Gastrocnemius medialis (tissue), 4 donors: ENCODE measurements around the gene KCNIP4. TPM values are rescaled to one million over a fixed set of nuclear protein-coding genes. Genes with fewer than 3 reads are reported as not detected.

ENCODE experiments used
- ATAC-seq, 2 donors: fragments of 150-250 bp; one replicate each; pipeline ENCODE4 v1.9.1; 2016
- DNase-seq, 2 donors: peaks; one replicate each; pipeline ENCODE4 v3.0.0-alpha.2; 2019
- H3K27ac ChIP-seq, 4 donors: fragments of 200-600 bp; sonication (generic); 1 replicate in 1 of 4; 2 replicates in 3 of 4; pipeline ENCODE4 v1.5.1; 2016 to 2018; ENCODE audit warnings: mild to moderate bottlenecking in 2 of 4, moderate library complexity in 1 of 4
- H3K27me3 ChIP-seq, 3 donors: fragments of 200-600 bp; sonication (generic) in 2 of 3; 1 replicate in 1 of 3; 2 replicates in 2 of 3; pipeline versions ENCODE4 v1.5.1 to v1.6.0; 2016 to 2019; ENCODE audit warnings: mild to moderate bottlenecking in 1 of 3, moderate library complexity in 1 of 3
- H3K36me3 ChIP-seq, 2 donors: fragments of 200-600 bp; sonication (generic) in 1 of 2; one replicate each; pipeline ENCODE4 v1.5.1; 2017 to 2018
- H3K4me1 ChIP-seq, 2 donors: fragments of 200-600 bp; sonication (generic) in 1 of 2; one replicate each; pipeline ENCODE4 v1.5.1; 2016 to 2017; ENCODE audit warnings: mild to moderate bottlenecking in 2 of 2
- H3K4me3 ChIP-seq, 4 donors: fragments of 200-600 bp; sonication (generic) in 3 of 4; 1 replicate in 1 of 4; 2 replicates in 3 of 4; pipeline ENCODE4 v1.5.1; 2016 to 2019; ENCODE audit warnings: mild to moderate bottlenecking in 2 of 4
- H3K9me3 ChIP-seq, 3 donors: fragments of 200-600 bp; sonication (generic) in 2 of 3; 1 replicate in 1 of 3; 2 replicates in 2 of 3; pipeline ENCODE4 v1.5.1; 2016 to 2019
- POLR2A ChIP-seq, 2 donors: fragments of 450-650 bp; IDR thresholded peaks; one replicate each; pipeline ENCODE4 v1.6.1; 2017; ENCODE audit warnings: antibody characterized with exemption in 2 of 2, mild to moderate bottlenecking in 2 of 2, moderate library complexity in 2 of 2
- in situ Hi-C, 4 donors: fragments of 200-750 bp; cut with MboI; loops; one replicate each; pipeline versions ENCODE4 v1.15.0 to v1.8.0; 2017; ENCODE audit warnings: low sequenced_read_pairs in 4 of 4
- intact Hi-C: fragments of 100-400 bp; cut with DNase I; formaldehyde crosslinking; loops from one replicate; pipeline ENCODE4 v1.15.1; 2023; ENCODE audit warnings: low total_unique reads
- total RNA-seq, 4 donors: library from RNA; depleted of rRNA; stranded (reverse); fragments of >200 nt; gene quantifications; one replicate each; pipeline versions ENCODE4 v1.1.0 to v1.2.3, GENCODE V29; 2016
- TF ChIP-seq, protein P1 (sequence below), 5 experiments: fragments of 450-650 bp in 3 of 5; fragments of 200-600 bp in 2 of 5; sonication (generic) in 2 of 5; IDR thresholded peaks in 4 of 5; conservative IDR thresholded peaks in 1 of 5; 1 replicate in 4 of 5; 2 replicates in 1 of 5; pipeline ENCODE4 v1.5.1; 2016 to 2019; ENCODE audit warnings: antibody characterized with exemption in 5 of 5, mild to moderate bottlenecking in 3 of 5, moderate library complexity in 3 of 5

Gene KCNIP4
- total RNA-seq, 4 donors from 2014 or later: not detected

DNA sequence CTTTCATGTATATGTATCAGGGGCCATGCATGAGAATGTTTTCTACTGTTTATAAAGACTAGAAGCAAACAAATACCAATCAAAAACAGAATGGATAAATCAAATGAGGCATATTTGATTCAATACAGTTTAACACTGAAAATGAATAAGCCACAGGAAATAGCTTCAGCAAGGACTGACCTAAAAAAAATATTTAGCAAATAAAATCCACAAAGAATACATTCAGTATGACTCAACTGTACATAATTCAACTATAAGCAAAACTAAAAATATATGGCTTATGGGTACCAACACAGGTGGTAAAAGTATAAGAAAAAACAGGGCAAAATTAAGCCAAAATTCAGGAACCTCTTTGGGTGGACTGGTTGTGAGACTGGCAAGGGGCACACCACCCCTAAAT is 112.9 kb downstream of the KCNIP4 start:
- H3K4me1 ChIP-seq: no peaks in the 10 kb centered on the region
- intact Hi-C loops (no loop called here), in situ Hi-C loops (no loop called here)
- H3K9me3 ChIP-seq: no peaks in the 10 kb centered on the region
- H3K27me3 ChIP-seq: no peaks in the 10 kb centered on the region
- no peak for TF ChIP-seq POLR2A (IDR thresholded peaks at IDR 0.05)
- TF ChIP-seq, protein P1, sequence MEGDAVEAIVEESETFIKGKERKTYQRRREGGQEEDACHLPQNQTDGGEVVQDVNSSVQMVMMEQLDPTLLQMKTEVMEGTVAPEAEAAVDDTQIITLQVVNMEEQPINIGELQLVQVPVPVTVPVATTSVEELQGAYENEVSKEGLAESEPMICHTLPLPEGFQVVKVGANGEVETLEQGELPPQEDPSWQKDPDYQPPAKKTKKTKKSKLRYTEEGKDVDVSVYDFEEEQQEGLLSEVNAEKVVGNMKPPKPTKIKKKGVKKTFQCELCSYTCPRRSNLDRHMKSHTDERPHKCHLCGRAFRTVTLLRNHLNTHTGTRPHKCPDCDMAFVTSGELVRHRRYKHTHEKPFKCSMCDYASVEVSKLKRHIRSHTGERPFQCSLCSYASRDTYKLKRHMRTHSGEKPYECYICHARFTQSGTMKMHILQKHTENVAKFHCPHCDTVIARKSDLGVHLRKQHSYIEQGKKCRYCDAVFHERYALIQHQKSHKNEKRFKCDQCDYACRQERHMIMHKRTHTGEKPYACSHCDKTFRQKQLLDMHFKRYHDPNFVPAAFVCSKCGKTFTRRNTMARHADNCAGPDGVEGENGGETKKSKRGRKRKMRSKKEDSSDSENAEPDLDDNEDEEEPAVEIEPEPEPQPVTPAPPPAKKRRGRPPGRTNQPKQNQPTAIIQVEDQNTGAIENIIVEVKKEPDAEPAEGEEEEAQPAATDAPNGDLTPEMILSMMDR (IDR thresholded peaks at IDR 0.05 in 4 of 5, conservative IDR thresholded peaks at IDR 0.05 in 1 of 5): no peak
- H3K4me3 ChIP-seq: no peak overlapping the region
- ATAC-seq (no peak), DNase-seq (no peak)
- H3K27ac ChIP-seq: no peak overlapping the region
- no peaks in the 10 kb centered on the region for H3K36me3 ChIP-seq

DNA sequence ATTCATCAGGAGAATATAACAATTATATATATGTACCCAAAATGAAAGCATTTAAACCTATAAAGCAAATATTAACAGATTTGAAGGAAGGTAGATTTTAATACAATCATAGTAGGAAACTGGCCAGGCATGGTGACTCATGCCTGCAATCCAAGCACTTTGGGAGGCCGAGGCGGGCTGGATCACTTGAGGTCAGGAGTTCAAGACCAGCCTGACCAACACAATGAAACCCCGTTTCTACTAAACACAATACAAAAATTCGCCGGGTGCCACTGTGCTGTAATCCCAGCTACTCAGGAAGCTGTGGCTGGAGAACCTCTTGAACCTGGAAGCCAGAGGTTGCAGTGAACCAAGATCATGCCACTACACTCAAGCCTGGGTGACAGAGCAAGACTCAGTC is 118.3 kb downstream of the KCNIP4 start:
- Histone ChIP-seq H3K9me3 (no peaks in the 10 kb centered on the region), H3K36me3 (no peaks in the 10 kb centered on the region), H3K4me3 (no peak overlapping the region), H3K27ac (no peak overlapping the region), H3K27me3 (no peaks in the 10 kb centered on the region), H3K4me1 (no peaks in the 10 kb centered on the region)
- DNase-seq (no peak), ATAC-seq (no peak)
- in situ Hi-C loops (no loop called here), intact Hi-C loops (no loop called here)
- TF ChIP-seq, protein P1 (IDR thresholded peaks at IDR 0.05 in 4 of 5, conservative IDR thresholded peaks at IDR 0.05 in 1 of 5): no peak
- TF ChIP-seq POLR2A (IDR thresholded peaks at IDR 0.05): no peak

DNA sequence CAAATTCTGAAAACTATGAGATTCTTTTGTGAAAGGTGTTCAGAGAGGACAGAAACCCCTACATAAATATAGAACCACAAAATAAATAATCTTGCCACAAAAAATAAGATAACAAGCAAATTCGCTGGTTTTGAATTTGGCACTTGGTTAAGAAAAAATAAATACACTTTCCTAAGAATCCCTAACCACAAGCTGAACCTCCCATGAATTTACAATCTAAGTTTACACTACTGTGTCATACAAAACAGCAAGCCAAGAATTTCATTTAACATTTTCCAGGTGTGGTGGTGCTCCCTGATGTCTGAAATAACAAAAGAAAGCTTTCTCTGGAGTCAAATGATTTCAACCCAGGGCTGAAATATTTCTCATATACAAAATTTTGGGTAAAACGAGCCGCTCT is 121.0 kb downstream of the KCNIP4 start:
- no peak for TF ChIP-seq POLR2A (IDR thresholded peaks at IDR 0.05)
- TF ChIP-seq, protein P1 (IDR thresholded peaks at IDR 0.05 in 4 of 5, conservative IDR thresholded peaks at IDR 0.05 in 1 of 5): no peak
- H3K4me1 ChIP-seq: no peaks in the 10 kb centered on the region
- no peak overlapping the region for H3K4me3 ChIP-seq
- no peaks in the 10 kb centered on the region for H3K27me3 ChIP-seq
- H3K27ac ChIP-seq: no peak overlapping the region
- ATAC-seq (no peak), DNase-seq (no peak)
- H3K9me3 ChIP-seq: no peaks in the 10 kb centered on the region
- in situ Hi-C loops: no loop called here
- no peaks in the 10 kb centered on the region for H3K36me3 ChIP-seq
- intact Hi-C loops: no loop called here

DNA sequence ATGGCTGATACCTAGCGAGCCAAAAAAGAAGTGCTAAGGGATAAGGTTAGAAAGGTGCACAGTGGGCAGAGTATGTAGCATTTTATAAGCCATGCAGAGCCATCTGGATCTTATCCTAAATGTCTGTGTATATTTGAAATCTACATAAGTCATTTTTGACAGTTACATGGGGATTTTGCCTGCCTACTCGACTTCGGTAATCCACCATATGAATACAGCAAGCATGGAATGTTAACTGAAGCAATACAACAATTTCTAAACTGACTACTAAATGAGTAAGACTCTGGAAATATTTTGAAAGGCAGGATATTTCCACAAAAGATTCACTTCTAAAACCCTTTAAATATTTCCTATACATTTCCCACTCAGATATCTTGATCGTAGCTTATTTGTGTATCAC is 122.5 kb downstream of the KCNIP4 start:
- no peaks in the 10 kb centered on the region for H3K4me1 ChIP-seq
- H3K36me3 ChIP-seq: no peaks in the 10 kb centered on the region
- no peak overlapping the region for H3K4me3 ChIP-seq
- no peak overlapping the region for H3K27ac ChIP-seq
- no peaks in the 10 kb centered on the region for H3K9me3 ChIP-seq
- DNase-seq (no peak), ATAC-seq (no peak)
- TF ChIP-seq POLR2A (IDR thresholded peaks at IDR 0.05): no peak
- TF ChIP-seq, protein P1 (IDR thresholded peaks at IDR 0.05 in 4 of 5, conservative IDR thresholded peaks at IDR 0.05 in 1 of 5): no peak
- no peaks in the 10 kb centered on the region for H3K27me3 ChIP-seq
- in situ Hi-C loops: no loop called here
- intact Hi-C loops: no loop called here

DNA sequence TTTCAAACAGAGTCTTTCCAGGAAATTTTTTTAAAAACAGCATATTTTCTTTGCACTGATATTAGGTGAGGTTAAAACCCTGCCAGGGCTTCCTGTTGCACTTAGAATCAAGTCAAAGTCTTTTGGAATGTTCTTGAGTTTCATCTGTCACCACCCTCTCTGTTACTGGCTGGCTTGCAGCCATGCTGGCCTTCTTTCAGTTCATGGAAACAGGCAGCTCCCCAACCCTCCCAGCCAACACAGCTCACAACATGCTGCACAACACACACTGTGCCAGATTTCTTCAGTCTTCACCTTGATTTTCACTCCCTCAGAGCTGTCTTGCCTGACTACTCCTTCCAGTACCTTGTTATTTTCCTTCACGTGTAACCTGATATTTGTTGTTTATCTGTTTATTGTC is 129.5 kb downstream of the KCNIP4 start:
- no peak for TF ChIP-seq POLR2A (IDR thresholded peaks at IDR 0.05)
- TF ChIP-seq, protein P1 (IDR thresholded peaks at IDR 0.05 in 4 of 5, conservative IDR thresholded peaks at IDR 0.05 in 1 of 5): no peak
- no peak overlapping the region for H3K4me3 ChIP-seq
- no peaks in the 10 kb centered on the region for H3K36me3 ChIP-seq
- ATAC-seq (no peak), DNase-seq (no peak)
- intact Hi-C loops (no loop called here), in situ Hi-C loops (no loop called here)
- no peaks in the 10 kb centered on the region for H3K27me3 ChIP-seq
- no peak overlapping the region for H3K27ac ChIP-seq
- no peaks in the 10 kb centered on the region for H3K9me3 ChIP-seq
- no peaks in the 10 kb centered on the region for H3K4me1 ChIP-seq
